Keratinocyte (primary cell): Measurements from ENCODE around the gene ACTR2. TPM values are rescaled to one million over a fixed set of nuclear protein-coding genes. Genes with fewer than 3 reads are reported as not detected.

Experiments used
- DNase-seq: peaks from one replicate; pipeline ENCODE4 v3.0.0-alpha.2; 2011; ENCODE audit warnings: low read depth, missing footprints, low spot score
- FAIRE-seq: peaks from 2 replicates; lab custom pipeline; 2011; peaks lifted over from hg19 to GRCh38; lab: Jason Lieb, UNC
- H2AFZ ChIP-seq: 2 replicates; pipeline ENCODE4 v1.6.0; 2012; ENCODE audit warnings: low read length, control low read depth, inconsistent platforms; ENCODE audit not compliant: control insufficient read depth
- H3K27ac ChIP-seq: 2 replicates; pipeline ENCODE4 v1.5.1; 2011; ENCODE audit warnings: low read length; ENCODE audit not compliant: control insufficient read depth, insufficient read depth
- H3K27me3 ChIP-seq: 3 replicates; pipeline ENCODE4 v1.6.0; 2011; ENCODE audit warnings: low read length; ENCODE audit not compliant: control insufficient read depth, insufficient read depth; ENCODE audit errors: extremely low read depth
- H3K36me3 ChIP-seq, 2 experiments: 2 replicates in 1 of 2; 3 replicates in 1 of 2; pipeline ENCODE4 v1.5.1; 2011; ENCODE audit warnings: low read length in 2 of 2, mild to moderate bottlenecking in 1 of 2; ENCODE audit not compliant: control insufficient read depth in 2 of 2, insufficient read depth in 2 of 2; ENCODE audit errors: extremely low read depth in 1 of 2
- H3K4me1 ChIP-seq: 3 replicates; pipeline ENCODE4 v1.5.1; 2011; ENCODE audit warnings: low read length; ENCODE audit not compliant: control insufficient read depth, insufficient read depth; ENCODE audit errors: extremely low read depth
- H3K4me2 ChIP-seq: 3 replicates; pipeline ENCODE4 v1.6.0; 2011; ENCODE audit warnings: low read depth, low read length; ENCODE audit not compliant: control insufficient read depth, insufficient read depth; ENCODE audit errors: extremely low read depth
- H3K4me3 ChIP-seq, 3 experiments: fragments of 200-600 bp in 1 of 3; sonication (generic) in 1 of 3; 2 replicates in 2 of 3; 3 replicates in 1 of 3; pipeline ENCODE4 v1.5.1; 2011 to 2016; ENCODE audit warnings: low read length in 3 of 3, mild to moderate bottlenecking in 3 of 3, control low read depth in 2 of 3, inconsistent platforms in 1 of 3, low read depth in 1 of 3, mixed read lengths in 1 of 3, mixed run types in 1 of 3, moderate library complexity in 1 of 3; ENCODE audit not compliant: control insufficient read depth in 2 of 3, insufficient read depth in 2 of 3; ENCODE audit errors: extremely low read depth in 1 of 3
- H3K79me2 ChIP-seq: 2 replicates; pipeline ENCODE4 v1.6.0; 2012; ENCODE audit warnings: low read length; ENCODE audit not compliant: control insufficient read depth, insufficient read depth
- H3K9ac ChIP-seq: 3 replicates; pipeline ENCODE4 v1.6.0; 2011; ENCODE audit warnings: low read length; ENCODE audit not compliant: control insufficient read depth, insufficient read depth; ENCODE audit errors: extremely low read depth
- H3K9me1 ChIP-seq: 3 replicates; pipeline ENCODE4 v1.6.0; 2011; ENCODE audit warnings: low read length; ENCODE audit not compliant: control insufficient read depth, insufficient read depth; ENCODE audit errors: extremely low read depth
- H3K9me3 ChIP-seq: 2 replicates; pipeline ENCODE4 v1.5.1; 2012; ENCODE audit warnings: low read depth, low read length; ENCODE audit not compliant: control insufficient read depth
- H4K20me1 ChIP-seq: 3 replicates; pipeline ENCODE4 v1.6.0; 2011; ENCODE audit warnings: low read length; ENCODE audit not compliant: control insufficient read depth, insufficient read depth; ENCODE audit errors: extremely low read depth
- EZH2 ChIP-seq: IDR thresholded peaks from one replicate; pipeline ENCODE4 v1.6.1; 2012; ENCODE audit warnings: inconsistent platforms, mild to moderate bottlenecking, low read length, moderate library complexity
- dilution Hi-C: fragments of 300-500 bp; cut with MboI; formaldehyde crosslinking; loops from one replicate; pipeline ENCODE4 v1.7.0; 2020; ENCODE audit warnings: low sequenced_read_pairs; ENCODE audit not compliant: extremely low pct_ligation_motif_present
- polyA plus RNA-seq, 5 experiments: library from polyadenylated mRNA; depleted of rRNA in 3 of 5; stranded (reverse) in 3 of 5; stranded (forward) in 1 of 5; unstranded in 1 of 5; fragments of >200 nt; gene quantifications; 1 replicate in 1 of 5; 2 replicates in 3 of 5; 3 replicates in 1 of 5; pipeline versions ENCODE4 v1.2.1 to v1.2.3, GENCODE V29; 2011 to 2012; ENCODE audit warnings: missing spikeins in 2 of 5, low read depth in 1 of 5, low replicate concordance in 1 of 5
- TF ChIP-seq, protein P1 (sequence below), 3 experiments: IDR thresholded peaks in 1 of 3; conservative IDR thresholded peaks in 1 of 3; optimal IDR thresholded peaks in 1 of 3; 2 replicates in 2 of 3; 3 replicates in 1 of 3; pipeline versions ENCODE3 to v1.5.1; 2011; ENCODE audit warnings: low read length in 3 of 3, mild to moderate bottlenecking in 3 of 3, moderate library complexity in 2 of 3, control low read depth in 1 of 3, inconsistent platforms in 1 of 3; ENCODE audit not compliant: insufficient read depth in 2 of 3; ENCODE audit errors: extremely low read depth in 1 of 3

Gene ACTR2
- polyA plus RNA-seq, 1 donor (not counting 4 experiments of a cell fraction or from before 2014, with no cell fraction given) = 257 TPM

DNA sequence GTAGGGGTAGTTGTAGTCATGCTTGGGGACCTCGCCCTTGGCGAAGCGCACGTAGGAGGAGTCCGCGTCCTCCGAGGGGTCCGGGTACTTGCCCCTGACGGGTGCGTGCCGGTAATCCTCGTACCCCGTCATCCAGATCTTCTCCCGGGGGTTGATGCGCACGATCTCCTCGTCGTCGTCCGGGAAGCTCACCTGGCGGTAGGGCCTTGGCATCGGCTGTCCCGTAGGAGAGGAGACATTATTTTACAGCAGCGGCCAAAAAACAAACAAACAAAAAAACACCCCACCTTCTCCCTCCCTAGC lies 86.3 kb downstream of the ACTR2 start:
- dilution Hi-C loops = no loop called here
- no peak for FAIRE-seq

DNA sequence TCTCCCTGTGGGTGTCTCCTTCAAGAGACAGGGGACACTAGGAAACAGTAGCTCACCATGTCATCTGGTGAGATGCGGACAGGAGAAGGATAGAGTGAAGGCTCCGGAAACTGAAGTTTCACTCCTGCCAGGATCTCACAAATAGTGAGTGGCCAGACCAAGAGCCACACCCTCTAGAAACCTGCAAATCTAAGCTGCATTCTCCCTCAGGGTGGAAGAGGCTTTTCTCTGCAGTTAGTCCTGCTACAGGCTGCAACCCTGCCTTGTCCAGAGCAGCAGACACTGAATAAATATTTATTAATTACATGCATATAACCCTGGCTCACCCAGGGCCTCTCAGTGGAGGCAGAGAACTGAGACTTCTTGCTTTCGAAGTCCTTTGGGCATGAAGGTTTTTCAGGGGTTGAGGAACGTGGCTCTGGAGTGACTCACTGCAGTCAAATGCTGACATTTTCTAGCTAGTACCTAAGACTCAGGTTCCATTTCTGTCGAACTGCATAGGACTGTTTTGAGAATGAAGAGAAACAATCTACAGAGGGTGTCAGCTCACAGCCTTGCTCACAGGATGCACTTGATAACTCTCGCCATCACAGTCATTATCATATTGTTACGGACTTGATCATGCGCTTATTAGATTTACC lies 87.3 kb downstream of the ACTR2 start:
- Histone ChIP-seq H4K20me1 (no peaks in the 10 kb centered on the region), H3K4me2 (peak overlapping the region; percentile 7), H3K79me2 (peaks cover 29% of the 10 kb centered on the region), H3K27ac (peak overlapping the region; percentile 94), H3K4me3 (no peak overlapping the region), H3K4me1 (peaks cover 47% of the 10 kb centered on the region), H3K36me3 (peaks cover 28 to 49% of the 10 kb centered on the region in 2 experiments), H3K9ac (no peak overlapping the region), H3K27me3 (no peaks in the 10 kb centered on the region), H3K9me3 (no peaks in the 10 kb centered on the region), H3K9me1 (no peaks in the 10 kb centered on the region), H2AFZ (no peak overlapping the region)
- no peak for TF ChIP-seq EZH2
- TF ChIP-seq, protein P1, sequence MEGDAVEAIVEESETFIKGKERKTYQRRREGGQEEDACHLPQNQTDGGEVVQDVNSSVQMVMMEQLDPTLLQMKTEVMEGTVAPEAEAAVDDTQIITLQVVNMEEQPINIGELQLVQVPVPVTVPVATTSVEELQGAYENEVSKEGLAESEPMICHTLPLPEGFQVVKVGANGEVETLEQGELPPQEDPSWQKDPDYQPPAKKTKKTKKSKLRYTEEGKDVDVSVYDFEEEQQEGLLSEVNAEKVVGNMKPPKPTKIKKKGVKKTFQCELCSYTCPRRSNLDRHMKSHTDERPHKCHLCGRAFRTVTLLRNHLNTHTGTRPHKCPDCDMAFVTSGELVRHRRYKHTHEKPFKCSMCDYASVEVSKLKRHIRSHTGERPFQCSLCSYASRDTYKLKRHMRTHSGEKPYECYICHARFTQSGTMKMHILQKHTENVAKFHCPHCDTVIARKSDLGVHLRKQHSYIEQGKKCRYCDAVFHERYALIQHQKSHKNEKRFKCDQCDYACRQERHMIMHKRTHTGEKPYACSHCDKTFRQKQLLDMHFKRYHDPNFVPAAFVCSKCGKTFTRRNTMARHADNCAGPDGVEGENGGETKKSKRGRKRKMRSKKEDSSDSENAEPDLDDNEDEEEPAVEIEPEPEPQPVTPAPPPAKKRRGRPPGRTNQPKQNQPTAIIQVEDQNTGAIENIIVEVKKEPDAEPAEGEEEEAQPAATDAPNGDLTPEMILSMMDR (optimal IDR thresholded peaks at IDR 0.05 in 1 of 3, IDR thresholded peaks at IDR 0.05 in 1 of 3, conservative IDR thresholded peaks at IDR 0.05 in 1 of 3; ENCODE audit: extremely low read depth in 1 of 3, insufficient read depth in 2 of 3, low read length in 3 of 3) = no peak
- FAIRE-seq (peak; percentile 55), DNase-seq (no peak)
- dilution Hi-C loops = no loop called here

More for the DNA sequence above, 86.3 kb downstream of the ACTR2 start:
- peaks cover 38% of the 10 kb centered on the region for H3K4me1 ChIP-seq
- no peak overlapping the region for H3K9ac ChIP-seq
- H3K9me1 ChIP-seq = no peaks in the 10 kb centered on the region
- no peak overlapping the region for H3K4me2 ChIP-seq
- peaks cover 33 to 55% of the 10 kb centered on the region in 2 experiments for H3K36me3 ChIP-seq
- H3K9me3 ChIP-seq = no peaks in the 10 kb centered on the region
- no peak overlapping the region for H3K4me3 ChIP-seq
- no peaks in the 10 kb centered on the region for H3K27me3 ChIP-seq
- H3K79me2 ChIP-seq = peaks cover 23% of the 10 kb centered on the region
- TF ChIP-seq EZH2 = no peak
- TF ChIP-seq, protein P1 (optimal IDR thresholded peaks at IDR 0.05 in 1 of 3, IDR thresholded peaks at IDR 0.05 in 1 of 3, conservative IDR thresholded peaks at IDR 0.05 in 1 of 3; ENCODE audit: extremely low read depth in 1 of 3, insufficient read depth in 2 of 3, low read length in 3 of 3) = no peak
- DNase-seq = no peak
- no peak overlapping the region for H3K27ac ChIP-seq
- no peak overlapping the region for H2AFZ ChIP-seq
- no peaks in the 10 kb centered on the region for H4K20me1 ChIP-seq
